Adrenal gland (tissue), 5 donors: ENCODE measurements around the gene FAT1.

Source experiments
- CTCF ChIP-seq, 6 experiments: fragments of 450-650 bp in 4 of 6; fragments of 200-600 bp in 2 of 6; sonication (generic) in 1 of 6; IDR thresholded peaks; 1 replicate in 5 of 6; 2 replicates in 1 of 6; pipeline versions ENCODE4 v1.5.1 to v1.8.0; 2016 to 2021; ENCODE audit warnings: antibody characterized with exemption in 6 of 6, mild to moderate bottlenecking in 2 of 6, moderate library complexity in 1 of 6
- POLR2A ChIP-seq, 2 donors: fragments of 450-650 bp; IDR thresholded peaks; one replicate each; pipeline ENCODE4 v1.6.1; 2017; ENCODE audit warnings: antibody characterized with exemption in 2 of 2, mild to moderate bottlenecking in 2 of 2, moderate library complexity in 1 of 2
- donor health status: DM: no; HTN: no; CAD: no.

- TF ChIP-seq POLR2A (IDR thresholded peaks at IDR 0.05) (no peak), CTCF (IDR thresholded peaks at IDR 0.05) (no peak)
Measured at GRCh38 chr4:186630128-186630527, 93.5 kb downstream of the FAT1 start.
